Thoracic aorta (tissue), 2 donors: ENCODE results near the gene CPT1B. TPM values are rescaled to one million over a fixed set of nuclear protein-coding genes. Genes with fewer than 3 reads are reported as not detected.

ENCODE experiments used
- ATAC-seq: fragments of 150-250 bp; one replicate; pipeline ENCODE4 v1.8.0; 2017; ENCODE audit warnings: low read depth; ENCODE audit not compliant: insufficient number of reproducible peaks, low FRiP score
- DNase-seq: peaks from one replicate; pipeline ENCODE4 v3.0.0-alpha.2; 2020; ENCODE audit warnings: low spot score
- H3K27ac ChIP-seq, 2 donors: fragments of 200-600 bp; sonication (generic); 1 replicate in 1 of 2; 2 replicates in 1 of 2; pipeline ENCODE4 v1.5.1; 2016; ENCODE audit warnings: mild to moderate bottlenecking in 2 of 2, moderate library complexity in 2 of 2
- H3K27me3 ChIP-seq: fragments of 200-600 bp; sonication (generic); replicated peaks from 2 replicates; pipeline ENCODE4 v1.6.0; 2016; ENCODE audit warnings: mild to moderate bottlenecking; ENCODE audit not compliant: insufficient read depth
- H3K36me3 ChIP-seq: fragments of 200-600 bp; sonication (generic); one replicate; pipeline ENCODE4 v1.5.1; 2016
- H3K4me1 ChIP-seq, 2 donors: fragments of 200-600 bp; sonication (generic); 1 replicate in 1 of 2; 2 replicates in 1 of 2; pipeline versions ENCODE4 v1.5.1 to v1.6.0; 2016; ENCODE audit warnings: low read depth in 2 of 2, mild to moderate bottlenecking in 1 of 2; ENCODE audit not compliant: control insufficient read depth in 1 of 2
- H3K4me3 ChIP-seq: fragments of 200-600 bp; sonication (generic); 2 replicates; pipeline ENCODE4 v1.5.1; 2016; ENCODE audit warnings: mild to moderate bottlenecking
- H3K9me3 ChIP-seq: fragments of 200-600 bp; sonication (generic); 2 replicates; pipeline ENCODE4 v1.5.1; 2016
- total RNA-seq, 2 donors: library from RNA; depleted of rRNA; stranded (reverse); fragments of >200 nt; gene quantifications; one replicate each; pipeline versions ENCODE4 v1.1.0 to v1.2.3, GENCODE V29; 2016
- TF ChIP-seq, protein P1 (sequence below): fragments of 200-600 bp; sonication (generic); IDR thresholded peaks from one replicate; pipeline ENCODE4 v1.5.1; 2019; ENCODE audit warnings: antibody characterized with exemption

CPT1B gene
- total RNA-seq, 2 donors from 2014 or later = 14.6 to 21.4 TPM

DNA sequence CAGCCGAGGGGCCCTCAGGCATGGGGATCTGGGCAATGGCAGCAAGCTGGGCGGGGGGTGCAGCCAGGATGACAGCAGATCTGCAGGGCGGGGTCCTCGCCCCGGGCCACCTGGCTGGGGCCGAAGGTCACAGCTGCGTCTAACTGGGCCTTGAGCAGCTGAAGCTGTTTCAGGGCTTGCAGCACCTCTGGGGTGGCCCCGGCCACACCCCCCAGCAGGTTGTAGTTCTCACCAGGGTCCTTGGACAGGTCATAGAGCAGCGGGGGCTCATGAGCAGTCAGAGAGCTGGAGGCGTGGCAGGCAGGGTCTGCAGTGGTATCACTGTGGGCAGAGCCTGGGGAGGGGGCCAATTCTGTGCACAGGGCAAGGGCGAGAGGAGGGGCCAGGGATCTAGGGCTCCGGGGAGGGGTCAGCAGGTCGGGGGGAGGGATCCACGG is 46.9 kb upstream of the CPT1B start:
- no peak for ATAC-seq
- TF ChIP-seq, protein P1, sequence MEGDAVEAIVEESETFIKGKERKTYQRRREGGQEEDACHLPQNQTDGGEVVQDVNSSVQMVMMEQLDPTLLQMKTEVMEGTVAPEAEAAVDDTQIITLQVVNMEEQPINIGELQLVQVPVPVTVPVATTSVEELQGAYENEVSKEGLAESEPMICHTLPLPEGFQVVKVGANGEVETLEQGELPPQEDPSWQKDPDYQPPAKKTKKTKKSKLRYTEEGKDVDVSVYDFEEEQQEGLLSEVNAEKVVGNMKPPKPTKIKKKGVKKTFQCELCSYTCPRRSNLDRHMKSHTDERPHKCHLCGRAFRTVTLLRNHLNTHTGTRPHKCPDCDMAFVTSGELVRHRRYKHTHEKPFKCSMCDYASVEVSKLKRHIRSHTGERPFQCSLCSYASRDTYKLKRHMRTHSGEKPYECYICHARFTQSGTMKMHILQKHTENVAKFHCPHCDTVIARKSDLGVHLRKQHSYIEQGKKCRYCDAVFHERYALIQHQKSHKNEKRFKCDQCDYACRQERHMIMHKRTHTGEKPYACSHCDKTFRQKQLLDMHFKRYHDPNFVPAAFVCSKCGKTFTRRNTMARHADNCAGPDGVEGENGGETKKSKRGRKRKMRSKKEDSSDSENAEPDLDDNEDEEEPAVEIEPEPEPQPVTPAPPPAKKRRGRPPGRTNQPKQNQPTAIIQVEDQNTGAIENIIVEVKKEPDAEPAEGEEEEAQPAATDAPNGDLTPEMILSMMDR = no peak
- Histone ChIP-seq H3K36me3 (no peaks in the 10 kb centered on the region), H3K27ac (no peak overlapping the region), H3K27me3 (no peaks in the 10 kb centered on the region), H3K9me3 (no peaks in the 10 kb centered on the region), H3K4me3 (no peak overlapping the region), H3K4me1 (peaks cover 15 to 36% of the 10 kb centered on the region in 2 donors)
- no peak for DNase-seq

DNA sequence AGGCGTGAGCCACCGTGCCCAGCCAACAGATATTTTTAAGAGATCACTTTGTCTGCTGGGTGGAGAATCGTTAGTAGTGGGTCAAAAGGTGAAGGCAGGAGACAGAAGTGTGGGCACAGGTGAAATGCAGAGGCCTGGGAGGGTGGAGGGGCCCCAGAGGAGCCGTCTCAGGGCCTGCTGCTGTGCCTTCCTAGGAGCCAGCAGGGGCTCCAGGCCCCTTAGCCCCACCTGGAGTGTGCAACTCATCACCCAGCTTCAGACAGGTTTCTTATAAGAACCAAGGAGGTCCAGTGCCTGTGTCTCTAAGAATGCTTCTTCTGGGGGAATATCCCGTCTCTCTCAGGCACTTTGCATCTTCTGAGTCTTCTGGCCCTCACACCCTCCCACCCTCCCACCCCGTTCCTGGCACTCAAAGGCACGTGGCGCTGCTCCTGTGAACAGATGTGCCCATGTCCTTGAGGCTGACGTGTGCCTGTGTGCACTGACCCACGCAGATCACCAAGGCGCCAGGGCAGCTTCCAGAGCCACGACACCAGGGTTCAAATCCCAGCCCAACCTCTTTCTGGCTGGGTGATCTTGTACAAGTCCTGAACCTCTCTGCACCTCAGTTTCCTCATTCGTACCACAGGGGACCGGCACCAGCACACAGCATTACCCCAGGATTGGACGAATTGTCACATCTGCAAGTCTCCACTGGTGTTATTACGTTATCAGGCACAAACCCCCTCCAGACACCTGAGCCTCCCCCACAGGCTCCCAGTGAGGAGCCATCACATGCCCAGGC is 46.3 kb upstream of the CPT1B start:
- TF ChIP-seq, protein P1 = no peak
- H3K27me3 ChIP-seq = no peaks in the 10 kb centered on the region
- no peak for ATAC-seq
- H3K36me3 ChIP-seq = no peaks in the 10 kb centered on the region
- peaks cover 15 to 38% of the 10 kb centered on the region in 2 donors for H3K4me1 ChIP-seq
- DNase-seq = no peak
- H3K4me3 ChIP-seq = no peak overlapping the region
- H3K9me3 ChIP-seq = no peaks in the 10 kb centered on the region
- no peak overlapping the region for H3K27ac ChIP-seq

DNA sequence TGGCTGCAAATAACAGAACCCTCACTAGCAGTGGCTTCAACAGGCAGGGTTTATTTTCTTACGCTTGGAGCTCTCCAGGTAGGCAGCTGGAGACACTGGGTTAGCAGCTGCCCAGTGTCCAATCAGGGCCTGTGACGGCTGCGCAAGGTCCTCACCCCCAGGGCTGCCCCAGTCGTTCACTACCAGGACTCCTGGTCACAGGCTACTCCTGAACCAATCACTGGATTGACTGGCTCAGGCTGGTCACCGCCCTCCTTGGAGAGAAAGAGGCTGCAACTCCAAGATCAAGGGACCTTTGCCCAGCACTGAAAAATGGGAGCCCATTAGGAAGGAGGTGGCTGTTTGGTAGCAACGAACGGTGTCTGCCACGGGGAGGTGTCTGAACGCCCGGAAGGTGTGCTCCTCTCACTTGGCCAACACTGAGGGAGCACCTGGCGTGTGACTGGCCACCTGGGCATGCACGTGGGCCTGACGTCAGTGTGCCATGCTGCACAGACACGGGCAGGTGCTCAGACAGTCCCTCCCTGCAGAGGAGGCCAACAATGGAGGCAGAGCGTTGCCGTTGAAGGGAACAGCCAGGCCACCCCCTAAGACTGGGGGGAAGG is 44.6 kb upstream of the CPT1B start:
- H3K27ac ChIP-seq = no peak overlapping the region
- peaks cover 10 to 31% of the 10 kb centered on the region in 2 donors for H3K4me1 ChIP-seq
- no peaks in the 10 kb centered on the region for H3K27me3 ChIP-seq
- DNase-seq (no peak), ATAC-seq (no peak)
- TF ChIP-seq, protein P1 = no peak
- no peaks in the 10 kb centered on the region for H3K36me3 ChIP-seq
- no peaks in the 10 kb centered on the region for H3K9me3 ChIP-seq
- no peak overlapping the region for H3K4me3 ChIP-seq

DNA sequence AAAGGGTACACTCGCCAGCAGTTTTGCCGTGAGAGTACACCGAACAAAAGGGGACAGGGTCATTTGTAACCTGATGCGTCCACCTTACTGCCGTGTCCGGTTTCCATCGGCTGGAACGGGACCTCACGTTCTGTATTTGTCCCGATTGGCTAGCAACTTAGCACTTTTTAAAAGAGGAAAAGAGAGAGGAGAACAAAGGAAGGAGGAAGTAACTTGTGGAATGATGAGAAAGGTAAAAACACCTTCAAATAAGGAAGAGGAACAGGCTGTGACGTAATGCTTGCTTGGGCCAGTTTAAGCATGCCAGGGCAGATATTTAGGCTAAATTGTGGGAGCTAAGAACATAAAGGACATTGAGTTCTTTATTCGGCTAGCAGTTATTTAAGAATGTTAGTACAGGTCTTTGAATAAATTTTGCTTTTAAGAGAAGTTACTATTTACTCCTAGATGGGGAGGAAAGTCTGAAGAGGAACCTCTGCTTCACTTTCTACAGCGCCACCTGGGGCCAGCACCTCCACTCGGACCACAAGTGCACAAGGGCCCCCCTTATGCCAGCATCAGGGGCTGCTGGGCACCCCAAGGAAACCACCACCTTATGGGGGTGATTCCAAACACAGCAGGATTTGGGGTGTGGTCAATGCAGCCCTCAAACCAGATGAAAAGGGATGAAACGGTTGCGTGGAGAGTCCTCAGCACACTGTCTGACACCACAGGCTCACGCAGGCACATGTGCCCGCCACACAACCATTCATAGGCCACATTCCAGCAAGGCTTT is 43.9 kb upstream of the CPT1B start:
- Histone ChIP-seq H3K27ac (no peak overlapping the region), H3K27me3 (no peaks in the 10 kb centered on the region), H3K4me1 (peaks cover 6 to 25% of the 10 kb centered on the region in 2 donors), H3K4me3 (peak overlapping the region; percentile 54), H3K9me3 (no peaks in the 10 kb centered on the region), H3K36me3 (no peaks in the 10 kb centered on the region)
- TF ChIP-seq, protein P1 = no peak
- no peak for ATAC-seq
- no peak for DNase-seq

DNA sequence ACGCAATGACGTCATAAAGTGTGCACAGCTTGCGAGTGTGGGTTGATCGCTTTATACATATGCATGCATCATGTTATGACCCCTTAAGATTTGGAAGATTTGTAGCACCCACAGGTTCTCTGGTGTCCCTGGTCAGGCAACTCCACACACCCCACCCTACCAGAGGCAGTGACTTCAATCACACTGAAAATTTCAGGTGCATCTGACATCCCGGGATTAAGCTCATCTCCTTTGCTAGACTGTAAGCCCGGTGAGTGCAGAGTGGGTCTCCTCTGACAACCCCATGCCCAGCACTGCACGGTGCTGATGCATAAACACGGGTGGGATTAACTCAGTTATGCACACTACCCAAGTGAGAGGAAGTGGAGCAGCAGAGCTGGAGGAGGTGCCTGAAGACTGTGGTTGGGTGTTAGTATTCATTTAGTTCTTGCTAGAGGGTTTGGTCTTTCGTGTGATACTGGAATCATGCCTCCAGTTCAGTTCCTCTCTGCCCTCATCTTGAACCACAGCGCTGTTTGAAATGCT is 43.2 kb upstream of the CPT1B start:
- TF ChIP-seq, protein P1 = no peak
- Histone ChIP-seq H3K9me3 (no peaks in the 10 kb centered on the region), H3K27me3 (no peaks in the 10 kb centered on the region), H3K4me1 (peaks cover 6 to 19% of the 10 kb centered on the region in 2 donors), H3K4me3 (peak overlapping the region; percentile 54), H3K36me3 (no peaks in the 10 kb centered on the region), H3K27ac (no peak overlapping the region)
- ATAC-seq (no peak), DNase-seq (no peak)
